Breast epithelium (tissue), 4 donors: Measurements from ENCODE around the gene LACC1. TPM values are rescaled to one million over a fixed set of nuclear protein-coding genes. Genes with fewer than 3 reads are reported as not detected.

Experiments
- DNase-seq, 2 donors: peaks; one replicate each; pipeline ENCODE4 v3.0.0-alpha.2; 2019; ENCODE audit warnings: low spot score in 2 of 2
- H3K27ac ChIP-seq, 2 donors: fragments of 200-600 bp; sonication (generic) in 1 of 2; one replicate each; pipeline ENCODE4 v1.5.1; 2016 to 2019; ENCODE audit warnings: mild to moderate bottlenecking in 1 of 2
- H3K27me3 ChIP-seq, 2 donors: fragments of 200-600 bp; sonication (generic) in 1 of 2; one replicate each; pipeline versions ENCODE4 v1.5.1 to v1.6.0; 2017 to 2019; ENCODE audit warnings: control low read depth in 1 of 2, mild to moderate bottlenecking in 1 of 2
- H3K36me3 ChIP-seq: fragments of 200-600 bp; one replicate; pipeline ENCODE4 v1.5.1; 2019
- H3K4me1 ChIP-seq, 2 donors: fragments of 200-600 bp; sonication (generic); one replicate each; pipeline ENCODE4 v1.5.1; 2016 to 2019; ENCODE audit warnings: control low read depth in 1 of 2
- H3K4me3 ChIP-seq, 3 donors: fragments of 200-600 bp; sonication (generic); 1 replicate in 2 of 3; 2 replicates in 1 of 3; pipeline ENCODE4 v1.5.1; 2016 to 2019; ENCODE audit warnings: mild to moderate bottlenecking in 3 of 3, moderate library complexity in 2 of 3
- H3K9me3 ChIP-seq, 2 donors: fragments of 200-600 bp; sonication (generic) in 1 of 2; one replicate each; pipeline ENCODE4 v1.5.1; 2016 to 2019; ENCODE audit warnings: control low read depth in 1 of 2
- POLR2A ChIP-seq: fragments of 450-650 bp; IDR thresholded peaks from one replicate; pipeline ENCODE4 v1.6.1; 2016; ENCODE audit warnings: antibody characterized with exemption, mild to moderate bottlenecking, moderate library complexity
- POLR2AphosphoS5 ChIP-seq, 3 donors: sonication (generic); formaldehyde crosslinking; IDR thresholded peaks; one replicate each; pipeline ENCODE4 v1.6.1; 2017; ENCODE audit warnings: antibody characterized with exemption in 3 of 3
- intact Hi-C: fragments of 100-400 bp; cut with DNase I; formaldehyde crosslinking; loops from one replicate; pipeline ENCODE4 v1.15.1; 2023; ENCODE audit warnings: low total_unique reads
- total RNA-seq, 3 donors: library from RNA; depleted of rRNA; stranded (reverse); fragments of >200 nt; gene quantifications; one replicate each; pipeline ENCODE4 v1.1.0, GENCODE V29; 2016
- TF ChIP-seq, protein P1 (sequence below), 3 donors: fragments of 450-650 bp; IDR thresholded peaks; one replicate each; pipeline ENCODE4 v1.5.1; 2016 to 2017; ENCODE audit warnings: antibody characterized with exemption in 3 of 3, mild to moderate bottlenecking in 3 of 3, moderate library complexity in 3 of 3

LACC1 gene
- total RNA-seq, 3 donors from 2014 or later: 8.2 to 11.1 (median 10.4) TPM

- intact Hi-C loops: no loop called here
- DNase-seq: no peak
Observed at GRCh38 chr13:43865892-43866291, 13.8 kb upstream of the LACC1 start.

DNA sequence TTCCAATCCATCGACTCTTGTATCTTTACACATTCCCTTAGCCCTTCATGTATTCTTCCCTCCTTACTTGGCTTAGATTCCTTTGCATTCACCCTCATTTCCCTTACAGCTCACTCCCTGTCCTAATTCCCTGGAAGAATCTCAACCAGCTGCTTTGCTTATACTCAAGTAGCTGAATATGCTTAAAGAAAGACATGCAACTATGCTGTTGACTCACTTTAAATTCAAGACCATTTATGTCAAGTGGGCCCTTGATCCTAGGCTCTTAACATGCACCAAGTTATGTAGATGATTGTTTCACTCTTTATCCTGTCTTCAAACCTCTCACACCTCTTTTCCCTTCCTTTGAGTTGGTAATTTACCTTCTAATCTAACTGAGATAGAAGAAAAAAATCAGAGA lies 7.5 kb upstream of the LACC1 start:
- Histone ChIP-seq H3K27ac (no peak overlapping the region), H3K4me1 (no peaks in the 10 kb centered on the region), H3K36me3 (no peaks in the 10 kb centered on the region), H3K4me3 (no peak overlapping the region), H3K27me3 (no peaks in the 10 kb centered on the region), H3K9me3 (no peaks in the 10 kb centered on the region)
- intact Hi-C loops: no loop called here
- no peak for DNase-seq
- no peak for TF ChIP-seq POLR2A
- TF ChIP-seq POLR2AphosphoS5 (IDR thresholded peaks at IDR 0.05): no peak
- TF ChIP-seq, protein P1, sequence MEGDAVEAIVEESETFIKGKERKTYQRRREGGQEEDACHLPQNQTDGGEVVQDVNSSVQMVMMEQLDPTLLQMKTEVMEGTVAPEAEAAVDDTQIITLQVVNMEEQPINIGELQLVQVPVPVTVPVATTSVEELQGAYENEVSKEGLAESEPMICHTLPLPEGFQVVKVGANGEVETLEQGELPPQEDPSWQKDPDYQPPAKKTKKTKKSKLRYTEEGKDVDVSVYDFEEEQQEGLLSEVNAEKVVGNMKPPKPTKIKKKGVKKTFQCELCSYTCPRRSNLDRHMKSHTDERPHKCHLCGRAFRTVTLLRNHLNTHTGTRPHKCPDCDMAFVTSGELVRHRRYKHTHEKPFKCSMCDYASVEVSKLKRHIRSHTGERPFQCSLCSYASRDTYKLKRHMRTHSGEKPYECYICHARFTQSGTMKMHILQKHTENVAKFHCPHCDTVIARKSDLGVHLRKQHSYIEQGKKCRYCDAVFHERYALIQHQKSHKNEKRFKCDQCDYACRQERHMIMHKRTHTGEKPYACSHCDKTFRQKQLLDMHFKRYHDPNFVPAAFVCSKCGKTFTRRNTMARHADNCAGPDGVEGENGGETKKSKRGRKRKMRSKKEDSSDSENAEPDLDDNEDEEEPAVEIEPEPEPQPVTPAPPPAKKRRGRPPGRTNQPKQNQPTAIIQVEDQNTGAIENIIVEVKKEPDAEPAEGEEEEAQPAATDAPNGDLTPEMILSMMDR (IDR thresholded peaks at IDR 0.05): no peak

More at GRCh38 chr13:43865892-43866291, 13.8 kb upstream of the LACC1 start:
- Histone ChIP-seq H3K36me3 (no peaks in the 10 kb centered on the region), H3K4me1 (no peaks in the 10 kb centered on the region), H3K4me3 (no peak overlapping the region), H3K27ac (no peak overlapping the region), H3K27me3 (no peaks in the 10 kb centered on the region), H3K9me3 (no peaks in the 10 kb centered on the region)
- TF ChIP-seq, protein P1 (IDR thresholded peaks at IDR 0.05): no peak
- TF ChIP-seq POLR2AphosphoS5 (IDR thresholded peaks at IDR 0.05): no peak
- TF ChIP-seq POLR2A: no peak

DNA sequence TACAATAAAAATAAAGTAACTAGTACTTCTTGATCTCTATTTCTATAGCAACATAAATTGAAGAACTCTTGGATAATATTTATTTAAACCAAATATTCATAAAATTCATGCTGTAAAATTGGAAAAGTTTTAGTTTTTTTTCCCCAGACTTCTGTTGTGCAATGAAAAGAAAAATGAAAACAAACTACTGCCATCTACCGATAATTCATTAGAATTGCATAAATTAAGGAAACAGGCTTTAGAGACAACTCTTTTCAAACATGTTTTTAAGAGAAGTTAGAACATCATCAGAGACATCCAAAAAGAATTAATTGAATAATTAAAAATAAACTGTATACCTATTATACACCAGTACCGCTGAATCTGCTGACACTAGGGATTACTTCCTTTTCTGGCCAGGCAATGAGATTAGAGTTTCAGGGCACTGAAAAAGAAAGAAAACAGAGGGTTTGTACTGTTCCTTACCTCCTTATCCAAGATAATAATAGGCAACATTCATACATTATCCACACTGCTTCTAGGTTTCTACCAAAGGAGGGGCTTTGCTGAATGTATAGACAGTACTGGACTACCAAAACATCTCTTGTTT lies 5.1 kb upstream of the LACC1 start:
- no peak overlapping the region for H3K4me3 ChIP-seq
- H3K4me1 ChIP-seq: no peaks in the 10 kb centered on the region
- intact Hi-C loops: no loop called here
- peak overlapping the region in 1 of 2 donors; percentile 2 for H3K27ac ChIP-seq
- no peaks in the 10 kb centered on the region for H3K27me3 ChIP-seq
- DNase-seq: no peak
- TF ChIP-seq POLR2A (no peak), POLR2AphosphoS5 (IDR thresholded peaks at IDR 0.05) (no peak)
- TF ChIP-seq, protein P1 (IDR thresholded peaks at IDR 0.05): peak in 2 of 3 donors; percentile 38 to 52
- no peaks in the 10 kb centered on the region for H3K9me3 ChIP-seq
- H3K36me3 ChIP-seq: no peaks in the 10 kb centered on the region

- TF ChIP-seq, protein P1 (IDR thresholded peaks at IDR 0.05): no peak
- no peak for TF ChIP-seq POLR2AphosphoS5 (IDR thresholded peaks at IDR 0.05)
- TF ChIP-seq POLR2A: no peak
- Histone ChIP-seq H3K27ac (no peak overlapping the region), H3K36me3 (no peaks in the 10 kb centered on the region), H3K27me3 (no peaks in the 10 kb centered on the region), H3K4me1 (no peaks in the 10 kb centered on the region), H3K4me3 (no peak overlapping the region), H3K9me3 (no peaks in the 10 kb centered on the region)
- intact Hi-C loops: no loop called here
- DNase-seq: no peak
Observed at GRCh38 chr13:43876366-43876765, 3.3 kb upstream of the LACC1 start.

GRCh38 chr13:43877326-43877725 lies 2.4 kb upstream of the LACC1 start:
- H3K4me1 ChIP-seq: no peaks in the 10 kb centered on the region
- intact Hi-C loops: no loop called here
- H3K4me3 ChIP-seq: no peak overlapping the region
- no peak for TF ChIP-seq POLR2AphosphoS5 (IDR thresholded peaks at IDR 0.05)
- TF ChIP-seq POLR2A: no peak
- TF ChIP-seq, protein P1 (IDR thresholded peaks at IDR 0.05): no peak
- no peaks in the 10 kb centered on the region for H3K36me3 ChIP-seq
- H3K27me3 ChIP-seq: no peaks in the 10 kb centered on the region
- no peak overlapping the region for H3K27ac ChIP-seq
- no peak for DNase-seq
- no peaks in the 10 kb centered on the region for H3K9me3 ChIP-seq
